ENCODE results near the gene HIPK1. TPM values are rescaled to one million over a fixed set of nuclear protein-coding genes. Genes with fewer than 3 reads are reported as not detected.

The HIPK1 gene
- total and polyA plus RNA-seq, 2 of the 13 experiments (the other 11 are each of a cell fraction or from before 2014, with no cell fraction given): 20.8 to 33.4 TPM

DNA sequence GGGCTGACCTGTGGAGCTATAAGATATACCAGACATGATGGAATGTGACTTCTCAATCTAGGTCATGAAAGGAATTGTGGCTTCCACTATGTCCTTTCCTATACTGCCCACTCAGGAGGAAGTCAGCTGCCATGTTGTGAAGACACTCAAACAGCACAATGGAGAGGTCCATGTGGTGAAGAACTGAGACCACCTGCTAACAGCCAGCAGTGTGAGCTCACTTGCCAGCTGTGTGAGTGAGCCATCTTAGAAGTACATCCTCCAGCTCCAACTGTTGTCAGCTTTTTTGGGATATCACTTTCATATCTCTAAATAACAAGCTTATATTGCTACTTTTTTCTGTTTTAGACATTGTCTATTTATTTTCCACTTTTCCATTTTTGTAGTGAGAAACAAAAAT, 79.9 kb downstream of the HIPK1 start:
- H3K4me3 ChIP-seq (replicated peaks in 1 of 3; ENCODE audit: insufficient read depth in 1 of 3, low read depth in 2 of 3, low read length in 3 of 3): no peak overlapping the region
- H3K36me3 ChIP-seq (replicated peaks in 1 of 2; ENCODE audit: control insufficient read depth in 1 of 2, insufficient read depth in 2 of 2, low read length in 2 of 2): no peaks in the 10 kb centered on the region
- ATAC-seq (no peak), FAIRE-seq (no peak), DNase-seq (ENCODE audit: low spot score) (no peak)
- H4K20me1 ChIP-seq (ENCODE audit: insufficient read depth, low read length): no peaks in the 10 kb centered on the region
- no peaks in the 10 kb centered on the region for H3K9me3 ChIP-seq (ENCODE audit: low read length)
- CTCF ChIA-PET (ENCODE audit: low intra/inter-chr PET ratio, low total read pairs): no interaction called here
- no peak overlapping the region for H3K4me2 ChIP-seq (ENCODE audit: low read depth, low read length)
- H3K4me1 ChIP-seq (ENCODE audit: insufficient read depth, low read length): 0 out of 2 replicates have a peak, but pooled peaks cover 5% of the 10 kb centered on the region
- TF ChIP-seq ZNF414 (CRISPR knock-in tag; IDR thresholded peaks at IDR 0.05) (no peak), CCAR2 (optimal IDR thresholded peaks at IDR 0.05; ENCODE audit: low read depth, low read length) (no peak), MNT (IDR thresholded peaks at IDR 0.05) (0 out of 2 replicates have a peak, but pooled peaks have one; percentile 52)
- BruUV-seq (replicated peaks): no TSS peak
- POLR2A ChIA-PET: no interaction called here
- peaks cover 0 to 5% of the 10 kb centered on the region in 2 experiments; a peak in 1 of 5 replicates for H3K27me3 ChIP-seq (ENCODE audit: control insufficient read depth in 1 of 2, insufficient read depth in 2 of 2, low read length in 2 of 2)
- no peaks in the 10 kb centered on the region for H3K79me2 ChIP-seq (ENCODE audit: insufficient read depth, low read length)
- no peak overlapping the region for H3K9ac ChIP-seq (ENCODE audit: insufficient read depth, low read depth, low read length)
- no peak overlapping the region for H3K27ac ChIP-seq (ENCODE audit: extremely low read length, insufficient read depth, low read length)
- intact Hi-C loops (cut with micrococcal nuclease; ENCODE audit: unreplicated experiment): no loop called here
- in situ Hi-C loops (cut with HindIII; ENCODE audit: extremely low pct_ligation_motif_present, low pct_unique_long_range_greater_than_20kb): no loop called here
- no peak overlapping the region for H2AFZ ChIP-seq (ENCODE audit: low read length)

GRCh38 chr1:114009393-114009792, 80.3 kb downstream of the HIPK1 start:
- no peak overlapping the region for H3K9ac ChIP-seq (ENCODE audit: insufficient read depth, low read depth, low read length)
- CTCF ChIA-PET (ENCODE audit: low intra/inter-chr PET ratio, low total read pairs): no interaction called here
- POLR2A ChIA-PET: no interaction called here
- no peaks in the 10 kb centered on the region for H3K79me2 ChIP-seq (ENCODE audit: insufficient read depth, low read length)
- in situ Hi-C loops (cut with HindIII; ENCODE audit: extremely low pct_ligation_motif_present, low pct_unique_long_range_greater_than_20kb) (no loop called here), intact Hi-C loops (cut with micrococcal nuclease; ENCODE audit: unreplicated experiment) (no loop called here)
- no peak overlapping the region for H3K27ac ChIP-seq (ENCODE audit: extremely low read length, insufficient read depth, low read length)
- BruUV-seq (replicated peaks): no TSS peak
- no peak overlapping the region for H3K4me2 ChIP-seq (ENCODE audit: low read depth, low read length)
- DNase-seq (ENCODE audit: low spot score) (peak; percentile 34), ATAC-seq (no peak), FAIRE-seq (no peak)
- H4K20me1 ChIP-seq (ENCODE audit: insufficient read depth, low read length): no peaks in the 10 kb centered on the region
- H3K4me3 ChIP-seq (replicated peaks in 1 of 3; ENCODE audit: insufficient read depth in 1 of 3, low read depth in 2 of 3, low read length in 3 of 3): no peak overlapping the region
- H3K4me1 ChIP-seq (ENCODE audit: insufficient read depth, low read length): 0 out of 2 replicates have a peak, but pooled peaks cover 5% of the 10 kb centered on the region
- H3K36me3 ChIP-seq (replicated peaks in 1 of 2; ENCODE audit: control insufficient read depth in 1 of 2, insufficient read depth in 2 of 2, low read length in 2 of 2): no peaks in the 10 kb centered on the region
- H3K9me3 ChIP-seq (ENCODE audit: low read length): no peaks in the 10 kb centered on the region
- peaks cover 0 to 3% of the 10 kb centered on the region in 2 experiments; a peak in 1 of 5 replicates for H3K27me3 ChIP-seq (ENCODE audit: control insufficient read depth in 1 of 2, insufficient read depth in 2 of 2, low read length in 2 of 2)
- no peak overlapping the region for H2AFZ ChIP-seq (ENCODE audit: low read length)
- 0% methylated on average over 1 of the region's 1 CpG for WGBS (ENCODE audit: low lambda C conversion rate)
- TF ChIP-seq FOXP4 (CRISPR knock-in tag; IDR thresholded peaks at IDR 0.05) (no peak), FOSL2 (CRISPR knock-in tag; IDR thresholded peaks at IDR 0.05) (0 out of 2 replicates have a peak, but pooled peaks have one; percentile 26), CEBPB (IDR thresholded peaks at IDR 0.05; ENCODE audit: borderline replicate concordance, low read depth, low read length) (peak; percentile 28; the same call in 1 of the 2 replicates), BHLHE40 (IDR thresholded peaks at IDR 0.05; ENCODE audit: low read length) (peak; percentile 89), SOX13 (IDR thresholded peaks at IDR 0.05) (no peak), SOX13 (CRISPR knock-in tag; conservative IDR thresholded peaks at IDR 0.05 in 1 of 2, IDR thresholded peaks at IDR 0.05 in 1 of 2) (peak in 1 of 2 experiments; percentile 7; a peak in 1 of 4 replicates), GATAD2A (CRISPR knock-in tag; IDR thresholded peaks at IDR 0.05) (0 out of 2 replicates have a peak, but pooled peaks have one; percentile 14), ZBTB4 (CRISPR knock-in tag; IDR thresholded peaks at IDR 0.05; ENCODE audit: borderline replicate concordance) (no peak)
